K562 (cell line): ENCODE data around the gene NEIL1. TPM values are rescaled to one million over a fixed set of nuclear protein-coding genes. Genes with fewer than 3 reads are reported as not detected.
A peak's percentile ranks its signal among the peaks of the same experiment; 100 is the strongest.

Experiments
- CC2D1A ChIP-seq: fragments of 450-650 bp; IDR thresholded peaks from 2 replicates; pipeline ENCODE4 v1.6.1; 2017; ENCODE audit warnings: mild to moderate bottlenecking
- EGR1 ChIP-seq: fragments of 450-650 bp; conservative IDR thresholded peaks from 2 replicates; pipeline ENCODE4 v1.6.1; 2017; ENCODE audit warnings: mild to moderate bottlenecking
- FOXA3 ChIP-seq, 2 experiments: fragments of 450-650 bp in 1 of 2; sonication (generic) in 1 of 2; formaldehyde crosslinking; IDR thresholded peaks in 1 of 2; conservative IDR thresholded peaks in 1 of 2; 2 replicates each; pipeline versions ENCODE4 v1.4.0 to v1.8.0; 2020 to 2022; ENCODE audit warnings: mild to moderate bottlenecking in 2 of 2, missing genetic modification reagents in 1 of 2
- FOXM1 ChIP-seq, 2 experiments: fragments of 450-650 bp in 1 of 2; sonication (generic) in 1 of 2; formaldehyde crosslinking in 1 of 2; IDR thresholded peaks; 2 replicates each; pipeline versions ENCODE4 v1.6.1 to v1.9.0; 2017 to 2022; ENCODE audit warnings: low read depth in 2 of 2, mild to moderate bottlenecking in 2 of 2, missing genetic modification reagents in 1 of 2, moderate library complexity in 1 of 2
- L3MBTL2 ChIP-seq: fragments of 450-650 bp; IDR thresholded peaks from 2 replicates; pipeline ENCODE4 v1.6.1; 2016; ENCODE audit warnings: mild to moderate bottlenecking, moderate library complexity
- NFE2L1 ChIP-seq: fragments of 450-650 bp; IDR thresholded peaks from 2 replicates; pipeline ENCODE4 v1.6.1; 2016; ENCODE audit warnings: missing genetic modification characterization, low read depth, mild to moderate bottlenecking, missing compliant biosample characterization, moderate library complexity, borderline replicate concordance
- POLR2AphosphoS2 ChIP-seq: IDR thresholded peaks from 2 replicates; pipeline ENCODE4 v1.6.1; 2012; ENCODE audit warnings: low read length, improper control_type of control experiment
- PREB ChIP-seq: sonication (generic); formaldehyde crosslinking; IDR thresholded peaks from 2 replicates; pipeline ENCODE4 v1.8.1; 2023; ENCODE audit warnings: mild to moderate bottlenecking, missing genetic modification reagents
- RUNX1 ChIP-seq: sonication (generic); IDR thresholded peaks from 2 replicates; pipeline ENCODE4 v1.6.1; 2016; ENCODE audit warnings: antibody characterized with exemption, low read depth
- SAFB ChIP-seq: fragments of 200-400 bp; formaldehyde crosslinking; IDR thresholded peaks from 2 replicates; pipeline ENCODE4 v1.6.1; 2017; ENCODE audit warnings: low read depth, low read length, borderline replicate concordance
- SIN3A ChIP-seq, 2 experiments: fragments of 150-350 bp in 1 of 2; IDR thresholded peaks; 2 replicates each; pipeline ENCODE4 v1.6.1; 2011 to 2016; ENCODE audit warnings: borderline replicate concordance in 2 of 2, low read depth in 2 of 2, low read length in 2 of 2, mild to moderate bottlenecking in 2 of 2, moderate library complexity in 2 of 2; ENCODE audit not compliant: control insufficient read depth in 1 of 2
- SNIP1 ChIP-seq: fragments of 450-650 bp; IDR thresholded peaks from 2 replicates; pipeline ENCODE4 v1.7.1; 2017; ENCODE audit warnings: low read depth, mild to moderate bottlenecking
- SRF ChIP-seq, 2 experiments: fragments of 250-450, 450-650 bp in 1 of 2; sonication (Bioruptor Pico) in 1 of 2; sonication (generic) in 1 of 2; formaldehyde crosslinking; IDR thresholded peaks; 2 replicates each; pipeline versions ENCODE4 v1.5.0 to v1.5.1; 2020 to 2022; ENCODE audit warnings: mild to moderate bottlenecking in 1 of 2, missing genetic modification reagents in 1 of 2
- TEAD4 ChIP-seq, 2 experiments: sonication (generic) in 1 of 2; formaldehyde crosslinking in 1 of 2; IDR thresholded peaks; 2 replicates each; pipeline versions ENCODE4 v1.6.1 to v1.8.0; 2012 to 2022; ENCODE audit warnings: borderline replicate concordance in 1 of 2, inconsistent platforms in 1 of 2, low read length in 1 of 2, mild to moderate bottlenecking in 1 of 2, missing genetic modification reagents in 1 of 2
- XRCC5 ChIP-seq: fragments of 200-400 bp; formaldehyde crosslinking; IDR thresholded peaks from 2 replicates; pipeline ENCODE4 v1.6.1; 2017; ENCODE audit warnings: low read depth, mild to moderate bottlenecking, low read length
- ZFX ChIP-seq: sonication (generic); formaldehyde crosslinking; IDR thresholded peaks from 2 replicates; pipeline ENCODE4 v1.8.0; 2022; ENCODE audit warnings: mild to moderate bottlenecking, missing genetic modification reagents, moderate library complexity
- ZNF175 ChIP-seq: fragments of 200-800 bp; sonication (Bioruptor generic); IDR thresholded peaks from 2 replicates; pipeline ENCODE4 v1.6.1; 2016; ENCODE audit warnings: low read depth, mild to moderate bottlenecking, missing genetic modification characterization, missing compliant biosample characterization
- ZNF384 ChIP-seq: IDR thresholded peaks from 2 replicates; pipeline ENCODE4 v1.6.1; 2012; ENCODE audit warnings: low read depth, low read length, improper control_type of control experiment
- ZNF766 ChIP-seq: fragments of 200-800 bp; sonication (Bioruptor generic); conservative IDR thresholded peaks from 2 replicates; pipeline ENCODE4 v1.6.1; 2016; ENCODE audit warnings: missing genetic modification characterization, missing compliant biosample characterization
- ZNF830 ChIP-seq: fragments of 250-450 bp; sonication (Bioruptor Pico); IDR thresholded peaks from 2 replicates; pipeline ENCODE4 v1.5.0; 2021; ENCODE audit warnings: mild to moderate bottlenecking
- polyA plus RNA-seq, 8 experiments: library from polyadenylated mRNA; depleted of rRNA in 4 of 8; stranded (reverse) in 5 of 8; unstranded in 3 of 8; fragments of >200 nt; fragmentation: Nextera tagmentation in 2 of 8; fragmentation: Illumina TruSeq in 1 of 8; extraction: Ambion mirVana in 2 of 8; extraction: Trizol in 1 of 8; gene quantifications; 2 replicates each; pipeline versions ENCODE4 v1.2.1 to v1.2.3, GENCODE V29; 2011 to 2014; ENCODE audit warnings: inconsistent platforms in 1 of 8, missing spikeins in 1 of 8
- total RNA-seq, 7 experiments: library from RNA; depleted of rRNA in 6 of 7; stranded (reverse); fragments of >200 nt in 6 of 7; fragmentation: Illumina TruSeq in 2 of 7; extraction: Trizol in 2 of 7; gene quantifications; 2 replicates each; pipeline versions ENCODE4 v1.2.1 to v1.2.3, GENCODE V29; 2011 to 2021; ENCODE audit warnings: low replicate concordance in 1 of 7
- TF ChIP-seq, protein P1 (sequence below), 2 experiments: fragments of 450-650 bp; IDR thresholded peaks; 2 replicates each; pipeline ENCODE4 v1.6.1; 2018; ENCODE audit warnings: mild to moderate bottlenecking in 2 of 2, low read depth in 1 of 2; ENCODE audit not compliant: partially characterized antibody in 2 of 2

NEIL1 gene
- total and polyA plus RNA-seq, 9 of the 15 experiments (the other 6 are each of a cell fraction or from before 2014, with no cell fraction given) = 0.14 to 4.3 (median 2.4) TPM

DNA sequence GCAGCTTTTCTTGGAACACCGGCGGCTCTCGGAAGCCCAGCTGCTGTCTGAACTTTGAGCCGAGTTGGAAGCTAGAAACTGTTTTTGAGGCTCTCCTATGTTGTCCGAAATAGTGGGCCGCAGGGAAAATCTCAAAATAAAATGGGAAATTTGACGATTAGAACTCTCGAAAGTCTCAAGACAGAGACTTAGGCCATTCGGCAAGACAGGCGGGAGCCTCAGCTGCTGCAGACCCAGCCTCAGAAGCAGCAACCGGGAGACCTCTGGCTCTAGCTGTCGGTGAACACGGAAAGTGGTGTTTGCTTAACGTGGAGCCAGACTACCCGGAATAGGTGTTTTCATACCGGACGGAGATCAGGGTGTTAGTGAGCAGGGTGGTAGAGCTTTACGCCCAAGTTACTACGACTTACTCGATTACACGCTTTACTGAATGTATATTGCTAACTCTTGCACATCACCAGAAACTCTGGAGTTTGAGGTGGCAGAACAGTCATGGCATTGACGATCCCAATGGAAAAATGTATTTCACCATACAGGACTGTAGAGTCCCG, 21.9 kb downstream of the NEIL1 start (continued):
- TF ChIP-seq SNIP1 = 0 out of 2 replicates have a peak, but pooled peaks have one; percentile 1
- no peak for TF ChIP-seq PREB (CRISPR knock-in tag)
- peak in 1 of 2 experiments; percentile 19; a peak in 1 of 4 replicates for TF ChIP-seq SRF (CRISPR knock-in tag; IDR thresholded peaks at IDR 0.05)
- no peak for TF ChIP-seq RUNX1
- TF ChIP-seq FOXM1 (IDR thresholded peaks at IDR 0.05; ENCODE audit: low read depth) = no peak
- TF ChIP-seq FOXM1 (CRISPR knock-in tag; IDR thresholded peaks at IDR 0.05; ENCODE audit: low read depth) = 0 out of 2 replicates have a peak, but pooled peaks have one; percentile 47
- no peak for TF ChIP-seq TEAD4 (IDR thresholded peaks at IDR 0.05; ENCODE audit: low read length)
- 0 out of 2 replicates have a peak, but pooled peaks have one; percentile 44 for TF ChIP-seq TEAD4 (CRISPR knock-in tag; IDR thresholded peaks at IDR 0.05; ENCODE audit: borderline replicate concordance)
- TF ChIP-seq CC2D1A = peak; percentile 1; the same call in 1 of the 2 replicates
- peak in 1 of 2 experiments; percentile 51; a peak in 1 of 4 replicates for TF ChIP-seq FOXA3 (CRISPR knock-in tag; conservative IDR thresholded peaks at IDR 0.05 in 1 of 2, IDR thresholded peaks at IDR 0.05 in 1 of 2)
- no peak for TF ChIP-seq SIN3A (IDR thresholded peaks at IDR 0.05; ENCODE audit: borderline replicate concordance in 2 of 2, control insufficient read depth in 1 of 2, low read depth in 2 of 2, low read length in 2 of 2)
- TF ChIP-seq, protein P1, sequence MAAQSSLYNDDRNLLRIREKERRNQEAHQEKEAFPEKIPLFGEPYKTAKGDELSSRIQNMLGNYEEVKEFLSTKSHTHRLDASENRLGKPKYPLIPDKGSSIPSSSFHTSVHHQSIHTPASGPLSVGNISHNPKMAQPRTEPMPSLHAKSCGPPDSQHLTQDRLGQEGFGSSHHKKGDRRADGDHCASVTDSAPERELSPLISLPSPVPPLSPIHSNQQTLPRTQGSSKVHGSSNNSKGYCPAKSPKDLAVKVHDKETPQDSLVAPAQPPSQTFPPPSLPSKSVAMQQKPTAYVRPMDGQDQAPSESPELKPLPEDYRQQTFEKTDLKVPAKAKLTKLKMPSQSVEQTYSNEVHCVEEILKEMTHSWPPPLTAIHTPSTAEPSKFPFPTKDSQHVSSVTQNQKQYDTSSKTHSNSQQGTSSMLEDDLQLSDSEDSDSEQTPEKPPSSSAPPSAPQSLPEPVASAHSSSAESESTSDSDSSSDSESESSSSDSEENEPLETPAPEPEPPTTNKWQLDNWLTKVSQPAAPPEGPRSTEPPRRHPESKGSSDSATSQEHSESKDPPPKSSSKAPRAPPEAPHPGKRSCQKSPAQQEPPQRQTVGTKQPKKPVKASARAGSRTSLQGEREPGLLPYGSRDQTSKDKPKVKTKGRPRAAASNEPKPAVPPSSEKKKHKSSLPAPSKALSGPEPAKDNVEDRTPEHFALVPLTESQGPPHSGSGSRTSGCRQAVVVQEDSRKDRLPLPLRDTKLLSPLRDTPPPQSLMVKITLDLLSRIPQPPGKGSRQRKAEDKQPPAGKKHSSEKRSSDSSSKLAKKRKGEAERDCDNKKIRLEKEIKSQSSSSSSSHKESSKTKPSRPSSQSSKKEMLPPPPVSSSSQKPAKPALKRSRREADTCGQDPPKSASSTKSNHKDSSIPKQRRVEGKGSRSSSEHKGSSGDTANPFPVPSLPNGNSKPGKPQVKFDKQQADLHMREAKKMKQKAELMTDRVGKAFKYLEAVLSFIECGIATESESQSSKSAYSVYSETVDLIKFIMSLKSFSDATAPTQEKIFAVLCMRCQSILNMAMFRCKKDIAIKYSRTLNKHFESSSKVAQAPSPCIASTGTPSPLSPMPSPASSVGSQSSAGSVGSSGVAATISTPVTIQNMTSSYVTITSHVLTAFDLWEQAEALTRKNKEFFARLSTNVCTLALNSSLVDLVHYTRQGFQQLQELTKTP (IDR thresholded peaks at IDR 0.05; ENCODE audit: low read depth in 1 of 2, partially characterized antibody in 2 of 2) = peak; percentile 37 to 47
- TF ChIP-seq ZNF766 = 0 out of 2 replicates have a peak, but pooled peaks have one; percentile 32
- 0 out of 2 replicates have a peak, but pooled peaks have one; percentile 21 for TF ChIP-seq ZNF830 (CRISPR knock-in tag)
- no peak for TF ChIP-seq NFE2L1 (tag)
- no peak for TF ChIP-seq XRCC5
- TF ChIP-seq ZFX (CRISPR knock-in tag) = peak; percentile 71; the same call in 1 of the 2 replicates
- 0 out of 2 replicates have a peak, but pooled peaks have one; percentile 47 for TF ChIP-seq ZNF175 (CRISPR knock-in tag)
- no peak for TF ChIP-seq EGR1
- TF ChIP-seq ZNF384 = no peak
- peak; percentile 37 for TF ChIP-seq L3MBTL2
- TF ChIP-seq POLR2AphosphoS2 = 0 out of 2 replicates have a peak, but pooled peaks have one; percentile 60
- no peak for TF ChIP-seq SAFB
